ENCODE results near the gene TRAF4. TPM values are rescaled to one million over a fixed set of nuclear protein-coding genes. Genes with fewer than 3 reads are reported as not detected.

The TRAF4 gene
- total RNA-seq, 4 donors from 2014 or later: 4.6 to 12.6 (median 10.6) TPM

DNA sequence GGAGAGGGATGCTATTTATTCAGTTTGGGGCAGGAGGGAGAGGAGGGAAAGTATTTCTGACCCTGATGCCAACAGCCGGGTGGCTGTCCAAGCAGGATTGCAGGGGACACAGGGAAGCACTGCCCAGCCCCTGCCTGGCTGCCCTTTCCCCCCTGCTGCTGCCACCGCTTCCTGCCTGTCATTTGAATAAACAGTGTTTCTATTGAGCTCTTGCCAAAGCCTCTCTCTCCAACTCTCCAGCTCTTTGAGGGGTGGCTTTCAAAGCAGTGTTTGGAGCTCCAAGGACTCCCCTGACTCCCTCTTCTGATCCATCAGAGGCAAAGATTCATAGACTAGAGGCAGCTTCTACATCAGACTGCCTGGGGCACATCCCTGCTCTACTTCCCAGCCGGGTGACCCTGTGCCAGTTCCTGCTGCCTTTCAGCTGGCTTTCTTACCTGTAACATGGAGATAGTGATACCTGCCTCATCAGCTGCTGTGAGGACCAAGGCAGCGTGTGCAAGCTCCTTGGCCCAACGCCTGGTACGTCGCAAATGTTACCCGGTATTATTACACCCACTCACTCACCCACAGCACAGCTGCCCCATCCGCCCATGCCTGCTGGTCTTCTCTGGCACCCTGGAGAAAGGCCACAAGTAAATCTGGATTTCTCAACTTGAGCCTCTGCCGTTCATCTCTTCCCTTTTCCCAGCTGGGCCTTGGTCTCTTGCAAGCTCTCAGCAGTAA is 41.6 kb upstream of the TRAF4 start:
- WGBS: 73% methylated on average over 10 of the region's 10 CpGs
- no peak for TF ChIP-seq POLR2AphosphoS5 (IDR thresholded peaks at IDR 0.05)
- no peak for TF ChIP-seq EP300 (IDR thresholded peaks at IDR 0.05)
- TF ChIP-seq, protein P1, sequence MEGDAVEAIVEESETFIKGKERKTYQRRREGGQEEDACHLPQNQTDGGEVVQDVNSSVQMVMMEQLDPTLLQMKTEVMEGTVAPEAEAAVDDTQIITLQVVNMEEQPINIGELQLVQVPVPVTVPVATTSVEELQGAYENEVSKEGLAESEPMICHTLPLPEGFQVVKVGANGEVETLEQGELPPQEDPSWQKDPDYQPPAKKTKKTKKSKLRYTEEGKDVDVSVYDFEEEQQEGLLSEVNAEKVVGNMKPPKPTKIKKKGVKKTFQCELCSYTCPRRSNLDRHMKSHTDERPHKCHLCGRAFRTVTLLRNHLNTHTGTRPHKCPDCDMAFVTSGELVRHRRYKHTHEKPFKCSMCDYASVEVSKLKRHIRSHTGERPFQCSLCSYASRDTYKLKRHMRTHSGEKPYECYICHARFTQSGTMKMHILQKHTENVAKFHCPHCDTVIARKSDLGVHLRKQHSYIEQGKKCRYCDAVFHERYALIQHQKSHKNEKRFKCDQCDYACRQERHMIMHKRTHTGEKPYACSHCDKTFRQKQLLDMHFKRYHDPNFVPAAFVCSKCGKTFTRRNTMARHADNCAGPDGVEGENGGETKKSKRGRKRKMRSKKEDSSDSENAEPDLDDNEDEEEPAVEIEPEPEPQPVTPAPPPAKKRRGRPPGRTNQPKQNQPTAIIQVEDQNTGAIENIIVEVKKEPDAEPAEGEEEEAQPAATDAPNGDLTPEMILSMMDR (IDR thresholded peaks at IDR 0.05): no peak
- no peak for TF ChIP-seq POLR2A (IDR thresholded peaks at IDR 0.05; ENCODE audit: low read depth)
- intact Hi-C loops (cut with DNase I): no loop called here
- no peak for DNase-seq (ENCODE audit: extremely low spot score)
- Histone ChIP-seq H3K36me3 (peaks cover 61 to 79% (median 75%) of the 10 kb centered on the region in 4 donors), H3K9me3 (no peaks in the 10 kb centered on the region), H3K27me3 (no peaks in the 10 kb centered on the region), H3K27ac (replicated peaks in 1 of 4) (no peak overlapping the region), H3K4me3 (no peak overlapping the region), H3K4me1 (no peaks in the 10 kb centered on the region)

DNA sequence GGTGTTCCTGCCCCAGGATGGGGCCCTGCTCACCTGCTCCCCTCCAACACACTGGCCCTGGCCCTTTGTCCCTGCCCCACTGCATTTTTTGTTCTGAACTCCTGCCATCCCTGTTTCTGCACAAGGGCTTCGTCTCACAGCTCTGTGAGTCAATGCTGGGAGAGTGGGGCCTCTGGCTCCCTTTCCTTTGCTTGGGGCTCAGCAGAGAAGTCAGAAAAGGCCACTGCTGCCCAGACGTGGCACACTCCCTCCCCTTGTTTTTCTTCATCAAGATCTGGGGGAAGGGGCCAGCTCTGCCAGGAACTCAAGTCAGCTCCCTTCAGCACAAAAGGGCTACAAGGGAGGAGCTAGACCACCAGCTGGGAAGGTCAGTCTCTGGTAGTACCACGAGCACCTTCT is 41.1 kb upstream of the TRAF4 start:
- TF ChIP-seq, protein P1 (IDR thresholded peaks at IDR 0.05): no peak
- TF ChIP-seq POLR2A (IDR thresholded peaks at IDR 0.05; ENCODE audit: low read depth) (no peak), EP300 (IDR thresholded peaks at IDR 0.05) (no peak), POLR2AphosphoS5 (IDR thresholded peaks at IDR 0.05) (no peak)
- no peak overlapping the region for H3K4me3 ChIP-seq
- intact Hi-C loops (cut with DNase I): no loop called here
- H3K4me1 ChIP-seq: no peaks in the 10 kb centered on the region
- peaks cover 55 to 73% (median 69%) of the 10 kb centered on the region in 4 donors for H3K36me3 ChIP-seq
- H3K9me3 ChIP-seq: no peaks in the 10 kb centered on the region
- 67% methylated on average over 3 of the region's 3 CpGs for WGBS
- H3K27ac ChIP-seq (replicated peaks in 1 of 4): no peak overlapping the region
- no peaks in the 10 kb centered on the region for H3K27me3 ChIP-seq
- DNase-seq (ENCODE audit: extremely low spot score): no peak

DNA sequence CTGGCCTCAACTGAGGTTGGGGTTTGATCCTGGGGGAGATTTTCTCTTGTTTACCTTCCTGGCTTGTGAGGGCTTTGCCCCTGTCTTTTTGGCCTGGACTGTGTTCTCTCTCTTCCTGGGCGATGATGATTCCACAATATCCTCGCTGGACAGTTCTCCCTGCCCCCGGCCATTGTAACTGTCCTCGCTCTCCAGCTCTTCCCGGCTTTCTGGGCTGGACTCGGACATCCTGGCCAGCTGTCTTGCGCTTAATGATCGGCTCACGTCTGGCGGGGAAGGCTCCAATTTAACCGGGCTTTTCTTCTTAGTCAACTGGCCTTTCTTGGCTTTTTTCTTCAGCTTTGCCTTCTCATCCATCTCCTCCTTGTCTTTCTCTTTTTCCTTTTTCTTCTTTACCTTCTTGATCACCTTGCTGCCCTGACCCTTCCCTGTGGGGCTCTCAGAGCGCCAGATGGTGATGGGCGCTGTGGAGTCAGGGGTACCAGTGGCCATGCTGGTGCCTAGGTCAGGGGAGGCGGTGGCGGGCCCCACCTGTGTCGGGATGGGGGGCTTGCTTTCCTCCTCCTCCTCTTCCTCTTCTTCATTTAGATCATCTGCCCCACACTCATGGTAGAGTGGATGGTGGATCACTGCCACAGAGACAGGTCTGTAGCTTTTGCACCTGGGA is 40.1 kb upstream of the TRAF4 start:
- TF ChIP-seq EP300 (IDR thresholded peaks at IDR 0.05) (no peak), POLR2AphosphoS5 (IDR thresholded peaks at IDR 0.05) (no peak), POLR2A (IDR thresholded peaks at IDR 0.05; ENCODE audit: low read depth) (no peak)
- TF ChIP-seq, protein P1 (IDR thresholded peaks at IDR 0.05): no peak
- intact Hi-C loops (cut with DNase I): no loop called here
- WGBS: 82% methylated on average over 16 of the region's 16 CpGs
- Histone ChIP-seq H3K27me3 (no peaks in the 10 kb centered on the region), H3K4me3 (no peak overlapping the region), H3K27ac (replicated peaks in 1 of 4) (no peak overlapping the region), H3K9me3 (no peaks in the 10 kb centered on the region), H3K36me3 (peaks cover 46 to 64% (median 60%) of the 10 kb centered on the region in 4 donors), H3K4me1 (no peaks in the 10 kb centered on the region)
- no peak for DNase-seq (ENCODE audit: extremely low spot score)

DNA sequence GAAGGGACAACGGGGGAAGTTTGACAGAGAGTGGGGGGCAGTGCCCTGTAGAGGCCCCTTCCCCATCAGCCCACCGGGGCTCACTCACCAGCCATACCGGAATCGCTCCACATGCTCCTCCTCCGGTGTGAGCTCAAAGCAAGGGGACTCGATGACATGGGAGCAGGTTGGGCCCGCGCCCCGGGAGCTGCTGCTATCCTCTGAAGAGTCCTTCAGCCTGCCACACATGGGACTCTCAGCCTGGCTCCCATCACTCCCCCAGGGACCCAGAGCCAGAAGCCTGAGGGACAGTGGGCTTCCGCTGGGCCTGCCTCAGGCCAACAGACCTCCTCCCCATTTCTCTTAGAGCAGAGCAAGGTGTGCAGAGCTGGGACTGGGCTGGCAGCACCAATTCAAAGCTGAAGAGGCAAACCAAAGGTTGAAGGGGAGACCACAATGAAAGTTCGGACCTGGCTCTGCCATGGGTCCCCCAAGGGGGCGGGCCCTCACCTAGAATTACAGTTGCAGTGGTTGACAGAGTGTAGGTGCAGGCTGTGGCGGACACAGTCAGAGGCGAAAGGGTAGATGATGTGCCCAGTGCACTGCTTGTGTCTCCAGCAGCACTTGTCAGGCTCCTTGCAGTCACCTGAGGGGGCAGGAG is 39.5 kb upstream of the TRAF4 start:
- Histone ChIP-seq H3K4me3 (no peak overlapping the region), H3K9me3 (no peaks in the 10 kb centered on the region), H3K4me1 (no peaks in the 10 kb centered on the region), H3K36me3 (peaks cover 39 to 57% (median 53%) of the 10 kb centered on the region in 4 donors), H3K27me3 (no peaks in the 10 kb centered on the region), H3K27ac (replicated peaks in 1 of 4) (no peak overlapping the region)
- intact Hi-C loops (cut with DNase I): no loop called here
- no peak for DNase-seq (ENCODE audit: extremely low spot score)
- WGBS: 89% methylated on average over 11 of the region's 14 CpGs
- TF ChIP-seq EP300 (IDR thresholded peaks at IDR 0.05): no peak
- no peak for TF ChIP-seq POLR2A (IDR thresholded peaks at IDR 0.05; ENCODE audit: low read depth)
- TF ChIP-seq POLR2AphosphoS5 (IDR thresholded peaks at IDR 0.05): no peak
- TF ChIP-seq, protein P1 (IDR thresholded peaks at IDR 0.05): no peak
